Stimulated activated CD4-positive, alpha-beta T cell treated with anti-CD3 and anti-CD28 coated beads, Interleukin-2, amount 100 ng/mL, for 24 hours (primary cell): ENCODE results near the gene HGFAC.

Experiments
- DNase-seq, 2 donors: peaks; one replicate each; pipeline ENCODE4 v3.0.0-alpha.2; 2020

The HGFAC gene

DNA sequence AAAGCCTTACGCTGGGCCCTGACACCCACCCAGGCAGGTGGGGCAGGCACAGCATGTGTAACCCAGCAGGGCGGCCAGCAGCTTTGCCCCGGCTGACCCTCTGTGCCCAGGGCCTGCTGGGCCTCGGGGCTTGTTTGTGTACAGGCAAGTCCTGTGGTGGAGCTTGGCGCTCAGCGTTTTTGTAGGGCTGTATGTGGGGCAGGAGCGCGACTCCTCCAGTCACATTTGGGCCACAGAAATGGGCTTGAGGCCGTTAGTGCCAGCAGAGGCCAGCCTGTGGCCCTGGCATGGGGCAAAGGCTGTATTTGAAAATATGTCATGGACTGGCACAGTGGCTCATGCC is 14.7 kb upstream of the HGFAC start:
- DNase-seq, result no peak

DNA sequence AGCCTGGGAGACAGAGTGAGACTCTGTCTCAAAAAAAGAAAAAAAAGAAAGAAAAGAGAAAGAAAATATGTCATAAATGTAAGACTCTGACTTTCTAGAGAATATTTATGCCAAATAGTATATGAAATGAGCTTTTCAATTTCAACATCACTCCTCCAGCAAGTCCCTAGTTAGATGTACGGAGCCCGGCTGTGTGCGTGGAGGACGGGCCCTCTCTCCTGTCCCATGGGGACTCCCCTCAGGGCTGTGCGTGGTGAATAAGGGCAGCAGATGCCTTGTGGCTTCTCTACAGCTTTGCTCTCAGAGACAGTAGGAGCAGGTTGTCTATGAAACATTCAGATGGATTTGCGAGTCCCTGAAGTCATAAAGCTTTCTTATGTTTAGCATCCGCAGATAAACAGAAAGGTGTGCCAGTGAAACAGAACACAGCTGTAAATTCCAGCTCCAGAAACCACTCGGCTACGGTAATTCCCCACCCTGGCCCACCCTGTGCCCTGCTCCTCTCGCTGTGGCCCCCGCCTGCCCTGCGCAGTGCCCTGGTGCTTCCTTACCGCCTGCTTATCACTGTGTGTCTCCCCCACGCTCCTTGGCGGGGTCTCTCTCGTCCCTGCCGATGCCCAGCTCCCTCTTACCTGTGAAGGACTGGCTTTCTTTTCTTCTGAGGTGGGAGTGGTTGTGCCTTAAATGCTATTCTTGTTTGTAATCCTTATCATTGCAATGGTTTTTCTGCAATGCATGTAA is 13.9 kb upstream of the HGFAC start:
- no peak for DNase-seq

DNA sequence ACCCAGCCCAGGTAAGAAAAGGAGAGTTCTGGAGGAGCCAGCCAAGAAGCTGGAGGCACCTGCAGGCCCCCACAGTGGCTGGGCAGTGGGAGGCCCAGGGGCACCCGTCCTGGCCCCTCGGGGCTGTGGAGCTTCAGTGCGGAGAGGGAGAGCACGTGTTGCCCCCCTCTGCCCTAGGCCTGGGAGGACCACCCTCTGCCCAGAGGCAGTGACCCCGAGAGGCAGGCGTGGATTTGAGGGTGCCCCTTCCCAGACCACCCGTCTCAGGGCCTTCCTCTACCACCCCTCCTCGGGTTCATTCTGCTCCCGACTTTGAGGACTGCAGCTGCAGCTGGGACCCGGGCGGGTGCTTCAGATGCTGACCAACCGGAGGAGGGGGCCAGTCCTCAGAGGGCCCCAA is 12.1 kb upstream of the HGFAC start:
- no peak for DNase-seq

DNA sequence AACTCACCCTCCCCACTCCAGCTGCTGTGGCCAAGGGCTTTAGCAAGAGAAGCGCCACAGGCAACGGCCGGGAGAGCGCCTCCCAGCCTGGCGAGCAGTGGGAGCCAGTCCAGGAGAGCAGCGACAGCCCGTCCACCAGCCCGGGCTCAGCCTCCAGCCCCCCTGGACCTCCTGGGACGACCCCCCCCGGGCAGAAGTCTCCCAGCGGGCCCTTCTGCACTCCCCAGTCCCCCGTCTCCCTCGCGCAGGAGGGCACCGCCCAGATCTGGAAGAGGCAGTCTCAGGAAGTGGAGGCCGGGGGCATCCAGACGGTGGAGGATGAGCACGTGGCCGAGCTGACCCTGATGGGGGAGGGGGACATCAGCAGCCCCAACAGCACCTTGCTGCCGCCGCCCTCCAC is 11.2 kb upstream of the HGFAC start:
- no peak for DNase-seq

DNA sequence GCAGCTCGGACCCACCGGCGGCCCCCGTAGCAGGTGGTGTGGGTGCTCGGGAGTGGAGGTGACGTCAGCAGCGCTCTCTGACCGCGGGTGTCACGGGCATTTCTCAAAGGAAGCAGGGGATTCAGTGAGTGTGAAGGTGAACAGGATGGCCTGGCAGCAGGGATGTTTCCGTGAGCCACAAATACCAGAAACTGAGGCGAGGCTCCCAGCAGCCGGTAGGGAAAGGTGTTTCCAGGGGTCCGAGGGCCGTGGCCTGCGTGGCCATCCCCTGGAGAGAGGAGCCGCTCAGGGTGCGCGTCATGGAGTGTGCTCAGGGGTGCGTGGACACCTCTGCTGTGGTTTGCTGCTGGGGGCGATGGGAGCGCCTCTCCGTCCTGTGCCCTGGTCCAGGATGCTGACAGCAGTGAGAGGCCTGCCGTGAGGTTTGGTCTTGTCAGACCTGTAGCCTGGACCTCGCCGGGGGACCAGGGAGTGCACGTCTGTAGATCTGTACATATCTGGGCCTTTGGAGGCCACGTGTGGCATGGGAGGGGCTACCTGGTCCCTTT is 10.2 kb upstream of the HGFAC start:
- DNase-seq, result no peak

DNA sequence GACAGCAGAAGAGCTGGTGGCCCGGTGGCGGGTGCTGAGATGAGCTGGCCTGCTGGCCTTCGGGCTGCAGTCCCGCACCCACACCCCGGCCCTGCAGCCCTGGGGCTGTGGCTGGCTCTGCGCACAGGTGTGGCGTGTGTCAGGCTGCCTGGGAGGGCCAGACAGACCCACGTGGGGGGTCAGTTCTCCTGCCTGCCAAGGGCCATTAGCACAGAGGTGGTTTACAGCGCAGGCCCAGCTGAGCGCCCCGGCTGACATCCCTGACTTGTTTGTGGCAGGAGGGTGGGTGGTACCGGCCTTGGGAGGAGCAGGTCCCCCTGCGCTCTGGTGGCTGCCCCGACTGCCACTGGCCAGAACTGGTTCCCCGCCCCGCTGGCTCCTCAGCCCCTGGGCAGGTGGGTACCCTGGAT is 9.4 kb upstream of the HGFAC start:
- DNase-seq, result no peak

DNA sequence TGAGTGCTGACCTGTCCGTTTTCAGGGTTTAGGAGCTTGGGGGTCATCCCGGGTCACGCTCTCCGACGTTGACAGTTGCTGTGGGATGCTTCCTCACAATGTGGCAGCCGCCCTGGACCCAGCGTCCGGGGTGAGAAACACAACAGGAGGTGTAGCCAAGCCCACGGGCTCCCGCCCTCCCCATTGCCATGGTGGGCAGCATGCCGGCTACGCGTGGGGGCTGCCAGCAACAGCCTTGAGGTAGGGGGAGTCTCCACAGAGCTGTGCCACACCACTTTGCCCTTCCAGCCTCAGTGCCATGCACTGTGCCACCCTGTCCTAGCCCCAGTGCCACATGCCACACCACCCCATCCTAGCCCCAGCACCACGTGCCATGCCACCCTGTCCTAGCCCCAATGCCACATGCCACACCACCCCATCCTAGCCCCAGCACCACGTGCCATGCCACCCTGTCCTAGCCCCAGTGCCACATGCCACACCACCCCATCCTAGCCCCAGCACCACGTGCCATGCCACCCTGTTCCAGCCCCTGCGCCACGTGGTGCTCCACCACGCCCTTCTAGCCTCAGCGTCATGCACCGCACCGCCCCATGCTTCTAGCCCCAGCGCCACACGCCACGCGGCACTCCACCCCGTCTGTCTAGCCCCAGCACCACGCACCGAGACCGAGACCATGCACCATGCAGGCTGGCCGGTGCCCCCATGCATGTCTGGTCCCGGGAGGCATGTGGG is 8.5 kb upstream of the HGFAC start:
- no peak for DNase-seq

DNA sequence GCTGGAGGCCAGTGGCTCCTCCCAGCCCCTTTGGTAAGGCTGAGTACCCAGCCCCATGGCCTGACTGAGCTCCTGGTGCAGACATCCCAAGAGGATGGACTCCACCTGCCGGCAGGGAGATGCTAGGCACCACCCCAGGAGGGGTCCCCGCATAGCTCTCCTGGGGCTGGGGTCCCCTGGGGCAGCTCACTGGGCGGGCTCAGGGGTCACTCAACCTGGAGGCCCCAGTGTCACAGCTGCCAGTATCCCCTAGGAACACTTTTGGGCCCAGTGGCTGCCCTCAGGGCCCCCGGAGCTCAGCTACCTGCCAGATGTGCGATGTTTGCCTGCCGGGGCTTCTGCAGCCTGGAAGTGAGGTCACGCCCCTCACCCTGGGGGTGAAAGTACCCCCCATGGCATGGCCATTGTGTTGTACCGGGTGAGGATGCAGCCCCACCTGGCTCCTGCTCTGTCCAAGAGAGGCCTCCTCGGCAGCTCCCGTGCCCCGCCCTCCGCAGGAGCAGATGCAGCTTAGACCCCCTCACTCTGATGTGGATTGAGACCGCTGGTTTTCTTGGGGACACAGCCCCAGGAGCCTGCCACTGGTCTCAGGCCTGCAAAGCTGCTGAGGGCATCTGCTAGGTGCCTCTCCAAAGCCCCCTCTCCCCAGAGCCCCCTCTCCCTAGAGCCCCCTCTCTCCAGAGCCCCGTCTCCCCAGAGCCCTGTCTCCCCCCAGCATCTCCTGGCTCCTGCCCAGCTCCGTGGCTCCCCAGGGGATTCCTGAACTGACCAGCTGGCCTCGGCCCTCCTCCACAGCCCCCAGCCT is 6.7 kb upstream of the HGFAC start:
- DNase-seq, result no peak

DNA sequence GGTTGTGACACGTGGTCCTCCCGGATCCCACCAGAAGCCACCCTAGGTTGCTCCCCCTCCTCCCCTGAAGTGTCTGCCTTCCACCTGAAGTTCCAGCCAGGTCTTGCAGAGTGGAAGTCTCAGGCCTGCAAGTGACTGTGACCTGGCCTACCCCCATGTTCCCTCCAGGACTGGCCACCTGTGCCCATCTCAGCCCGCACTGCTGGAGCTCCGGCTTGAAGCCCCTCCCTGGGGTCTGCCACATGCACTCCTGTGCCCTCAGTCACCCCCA is 6.1 kb upstream of the HGFAC start:
- no peak for DNase-seq

DNA sequence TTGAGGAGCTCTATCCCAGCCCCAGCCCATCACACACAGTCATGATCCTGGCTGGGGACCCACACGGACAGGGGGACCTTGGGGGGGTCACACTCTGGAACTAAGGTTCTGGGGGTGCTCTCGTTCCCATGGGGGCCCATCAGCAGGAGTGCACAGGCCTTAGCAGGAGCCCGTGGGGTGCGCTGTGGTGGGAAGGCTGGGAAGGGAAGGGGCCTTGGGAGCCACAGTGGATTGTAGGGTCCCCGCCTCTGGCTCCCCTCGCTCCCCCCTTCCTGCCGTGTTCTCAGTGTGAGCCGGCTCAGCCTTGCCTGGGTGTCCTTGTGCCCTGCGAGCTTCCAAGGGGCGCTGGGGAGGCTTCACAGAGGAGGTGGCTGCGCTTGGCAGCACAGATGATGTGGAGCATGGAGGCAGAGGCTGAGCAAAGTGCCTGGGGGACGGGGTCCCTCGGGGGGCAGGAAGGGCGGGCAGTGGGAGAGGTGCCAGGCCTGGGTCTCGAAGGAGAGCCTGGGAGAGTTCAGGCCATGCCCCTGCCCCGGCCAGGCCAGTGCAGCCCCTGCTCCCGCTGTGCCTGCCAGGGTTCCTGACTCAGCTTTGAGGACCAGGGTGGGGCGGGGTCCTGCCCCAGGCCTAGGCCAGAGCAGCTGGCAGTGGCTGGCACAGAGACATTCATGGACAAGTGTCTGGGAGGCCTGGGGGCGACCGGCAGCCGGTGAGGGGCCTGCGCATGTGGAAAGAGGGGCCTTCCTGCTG is 5.5 kb upstream of the HGFAC start:
- no peak for DNase-seq

DNA sequence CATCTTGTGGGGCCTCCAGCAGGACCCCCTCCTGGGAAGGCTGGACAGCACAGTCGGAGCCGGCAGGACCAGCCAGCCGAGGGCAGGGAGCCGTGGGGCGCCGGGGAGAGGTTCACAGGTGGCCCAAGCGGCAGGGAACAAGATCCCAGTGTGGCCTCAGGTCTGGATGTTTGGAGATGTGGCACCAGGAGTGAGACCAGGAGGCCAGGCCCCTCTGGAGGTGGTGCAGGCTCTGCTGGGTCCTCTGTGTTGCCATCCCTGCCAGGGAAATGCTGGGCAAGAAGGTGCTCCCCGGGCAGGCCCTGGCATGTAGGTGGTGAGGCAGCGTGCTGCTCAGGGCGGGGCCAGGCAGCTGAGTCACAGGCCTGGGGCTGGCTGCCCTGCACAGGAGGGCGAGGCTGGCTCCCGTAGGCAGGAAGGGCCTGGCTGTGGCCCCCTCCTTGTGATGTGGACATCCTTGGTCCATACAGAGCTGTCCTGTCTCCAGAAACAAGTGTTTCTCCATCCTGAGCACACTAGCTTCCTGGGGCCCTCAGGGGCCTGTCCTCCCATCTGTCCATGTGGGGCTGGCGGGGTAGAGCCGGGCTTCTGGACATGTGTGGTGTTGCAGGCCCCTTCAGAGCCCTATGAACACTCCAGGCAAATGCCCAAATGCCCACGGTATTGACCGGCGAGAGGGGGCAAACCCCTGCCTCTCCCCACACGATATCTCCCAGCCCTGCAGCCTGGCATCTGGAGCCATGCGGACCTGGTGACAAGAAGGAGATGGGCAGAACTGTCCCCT is 4.8 kb upstream of the HGFAC start:
- peak in 1 of 2 donors; percentile 22 for DNase-seq

DNA sequence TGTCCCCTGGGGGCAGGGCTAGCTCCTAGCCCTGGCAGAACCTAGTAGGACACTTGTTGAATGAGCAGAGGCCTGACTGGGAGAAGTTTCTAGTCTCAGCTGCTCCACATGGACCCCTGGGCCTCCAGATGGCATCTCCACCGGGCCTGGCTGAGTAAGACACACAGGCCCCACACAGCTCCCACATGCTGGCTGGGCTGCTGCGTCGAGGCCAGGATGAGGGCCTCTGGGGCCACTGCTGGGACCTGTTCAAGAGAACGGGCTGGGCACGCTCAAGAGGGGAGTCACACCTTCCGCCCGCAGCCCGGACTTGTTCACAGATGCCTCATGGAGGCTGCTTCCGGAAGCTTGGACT is 4.2 kb upstream of the HGFAC start:
- DNase-seq, result no peak

DNA sequence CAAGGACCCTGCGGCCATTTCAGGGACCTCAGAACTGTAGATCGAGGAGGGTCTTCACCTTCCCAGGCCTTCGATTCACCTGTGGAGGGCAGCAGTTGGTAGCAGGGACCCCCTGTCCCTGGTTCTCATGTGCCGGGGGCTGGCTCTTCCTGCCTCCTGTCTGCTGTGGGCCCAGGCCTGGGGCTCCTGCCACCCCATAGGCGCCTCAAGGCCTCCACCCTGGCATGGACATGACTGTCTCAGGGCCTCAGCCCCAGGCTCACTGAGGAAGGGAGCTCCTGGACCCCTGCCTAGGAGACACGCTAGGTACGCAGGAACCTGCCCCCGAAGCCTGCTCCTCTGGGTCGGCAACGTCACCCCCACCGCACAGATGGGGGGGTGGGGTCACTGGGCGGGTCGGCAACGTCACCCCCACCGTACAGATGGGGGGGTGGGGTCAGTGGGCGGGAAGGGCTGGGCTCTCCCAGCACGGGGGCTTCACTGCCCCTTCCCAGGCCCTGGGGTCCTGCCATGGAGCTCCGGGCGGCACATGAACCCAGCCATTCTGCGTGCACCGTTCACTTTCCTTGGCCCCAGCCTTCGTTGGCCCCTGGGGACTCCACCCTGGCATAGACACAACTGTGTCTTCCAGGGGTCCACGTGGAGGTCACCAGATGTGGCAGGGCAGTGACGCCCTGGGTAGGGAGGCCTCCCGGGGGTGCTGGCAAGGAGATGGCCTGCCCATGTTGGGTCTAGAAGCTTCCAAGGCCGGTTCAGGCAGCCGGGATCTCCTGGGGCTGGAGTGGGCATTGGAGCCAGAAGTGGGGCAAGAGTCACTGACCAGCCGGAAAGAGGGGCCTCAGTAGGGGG is 3.5 kb upstream of the HGFAC start:
- no peak for DNase-seq

DNA sequence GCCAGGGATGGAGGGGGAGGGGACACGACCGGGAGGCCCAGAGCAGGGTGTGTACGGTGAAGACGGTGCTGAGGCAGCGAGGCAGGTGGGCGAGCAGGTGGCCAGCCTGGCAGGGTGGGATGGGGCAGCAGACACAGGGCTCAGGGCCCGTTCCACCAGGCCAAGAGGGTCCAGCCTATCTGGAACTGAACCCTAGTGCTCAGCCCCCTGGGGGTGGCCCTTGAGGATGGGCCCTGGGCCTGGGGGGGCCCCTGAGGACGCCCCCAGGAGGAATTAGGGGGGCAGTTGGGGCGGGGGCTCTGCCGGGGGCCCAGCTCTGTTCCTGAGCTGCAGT is 3.0 kb upstream of the HGFAC start:
- no peak for DNase-seq

DNA sequence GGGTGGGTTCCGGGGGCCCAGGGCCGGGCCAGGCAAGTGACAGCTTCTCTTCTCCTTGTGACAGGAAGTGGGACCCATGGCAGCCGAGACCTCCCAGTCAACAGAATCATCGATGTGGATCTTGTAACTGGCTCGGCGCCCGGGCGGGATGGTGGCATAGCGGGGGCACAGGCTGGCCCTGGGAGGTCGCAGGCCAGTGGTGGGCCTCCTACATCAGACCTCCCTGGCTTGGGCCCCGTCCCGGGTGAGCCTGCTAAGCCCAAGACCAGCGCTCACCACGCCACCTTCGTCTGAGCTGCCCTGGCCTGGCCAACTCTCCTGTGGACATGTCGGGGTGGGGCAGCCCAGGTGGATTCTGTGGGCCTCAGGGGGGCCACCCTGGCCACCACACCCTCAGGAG is 2.4 kb upstream of the HGFAC start:
- no peak for DNase-seq

DNA sequence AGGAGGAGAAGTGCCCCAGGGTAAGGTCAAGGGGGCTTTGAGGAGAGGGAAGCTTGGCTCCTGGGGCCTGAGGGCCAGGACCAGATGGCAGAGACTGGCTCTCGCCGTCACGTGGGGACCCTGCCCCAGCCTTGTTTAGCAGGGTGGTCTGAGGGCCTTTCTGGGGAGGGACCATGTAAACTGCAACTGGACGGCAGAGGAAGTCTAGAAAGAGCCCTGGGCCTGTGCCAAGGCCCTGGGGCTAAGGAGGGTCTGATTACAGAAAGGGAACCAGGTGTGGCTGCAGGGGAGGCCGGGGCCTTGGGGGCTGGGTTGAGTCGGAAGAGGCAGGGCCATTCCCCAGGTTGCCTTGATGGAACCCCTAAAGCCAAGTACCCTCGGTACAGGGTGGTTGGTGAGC is 1.8 kb upstream of the HGFAC start:
- no peak for DNase-seq

DNA sequence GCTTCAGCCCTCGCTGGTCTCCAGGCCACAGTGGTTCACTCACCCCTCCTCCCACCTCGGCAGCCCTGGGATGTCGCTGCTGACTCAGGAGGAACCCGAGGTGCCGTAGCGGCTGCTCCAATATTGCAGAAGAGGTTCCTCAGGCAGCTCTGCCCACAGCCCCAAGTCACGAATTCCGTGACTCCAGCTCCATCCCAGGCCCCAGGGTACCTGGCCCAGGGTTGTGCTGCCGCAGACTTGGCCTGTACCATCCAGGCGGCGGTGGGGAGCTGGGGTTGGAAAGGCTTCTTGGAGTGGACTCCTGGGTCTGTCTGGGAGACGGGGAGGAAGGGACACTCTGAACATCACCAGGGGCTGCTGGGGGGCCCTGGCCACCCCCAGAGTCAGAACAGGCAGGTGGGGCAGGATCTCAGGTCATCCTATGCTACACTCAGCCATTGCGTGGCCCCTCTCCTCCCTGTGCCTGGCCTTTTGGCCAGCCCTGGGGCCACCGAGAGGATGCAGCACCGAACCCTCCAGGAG is 728 bp upstream of the HGFAC start:
- DNase-seq, result no peak

DNA sequence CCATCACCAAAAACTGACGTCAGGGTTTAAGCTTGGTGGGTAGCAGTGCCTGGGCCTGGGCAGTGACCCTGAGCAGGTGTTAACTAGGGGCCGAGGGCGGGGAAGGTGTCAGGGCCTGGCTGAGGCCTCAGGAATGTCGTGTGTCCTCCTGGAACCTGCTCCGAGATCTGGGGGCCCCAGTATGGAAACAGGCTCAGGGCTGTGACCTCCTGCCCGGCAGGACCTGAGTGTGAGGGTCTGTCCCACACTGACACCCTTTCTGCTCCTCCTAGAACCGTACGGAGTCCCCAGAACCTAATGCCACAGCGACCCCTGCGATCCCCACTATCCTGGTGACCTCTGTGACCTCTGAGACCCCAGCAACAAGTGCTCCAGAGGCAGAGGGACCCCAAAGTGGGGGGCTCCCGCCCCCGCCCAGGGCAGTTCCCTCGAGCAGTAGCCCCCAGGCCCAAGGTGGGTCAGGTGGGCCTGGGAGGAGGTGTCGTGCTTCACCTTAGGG is 741 bp downstream of the HGFAC start:
- no peak for DNase-seq

DNA sequence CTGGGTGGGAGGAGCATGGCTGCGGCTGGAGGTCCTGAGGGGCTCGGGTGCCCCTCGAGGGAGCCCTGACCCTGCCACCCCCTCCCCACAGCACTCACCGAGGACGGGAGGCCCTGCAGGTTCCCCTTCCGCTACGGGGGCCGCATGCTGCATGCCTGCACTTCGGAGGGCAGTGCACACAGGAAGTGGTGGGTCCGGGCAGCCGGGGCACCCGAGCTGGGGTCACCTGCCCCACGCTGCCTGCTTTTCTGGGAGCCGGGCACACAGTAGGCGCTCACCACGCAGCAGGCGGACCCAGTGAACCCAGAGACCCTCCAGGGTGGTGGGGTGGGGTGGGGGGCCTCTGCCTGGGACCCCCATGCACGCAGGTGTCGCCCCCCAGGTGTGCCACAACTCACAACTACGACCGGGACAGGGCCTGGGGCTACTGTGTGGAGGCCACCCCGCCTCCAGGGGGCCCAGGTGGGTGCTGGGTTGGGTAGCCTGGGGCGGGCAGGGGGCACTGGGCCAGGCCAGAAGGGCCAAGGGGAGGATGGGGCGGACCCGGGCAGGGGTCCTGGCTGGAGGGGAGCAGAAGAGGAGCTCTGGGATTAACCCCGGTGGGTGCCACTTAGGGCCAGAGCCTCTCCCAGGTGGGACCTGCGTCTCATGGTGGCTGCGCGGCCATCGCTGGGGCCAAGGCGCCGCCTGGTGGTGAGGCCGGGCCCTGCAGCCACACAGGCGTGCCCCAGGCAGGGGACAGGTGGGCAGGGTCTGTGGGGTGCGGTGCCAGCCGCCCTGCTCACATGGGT is 1.4 kb downstream of the HGFAC start:
- peak; percentile 71 to 77 for DNase-seq

DNA sequence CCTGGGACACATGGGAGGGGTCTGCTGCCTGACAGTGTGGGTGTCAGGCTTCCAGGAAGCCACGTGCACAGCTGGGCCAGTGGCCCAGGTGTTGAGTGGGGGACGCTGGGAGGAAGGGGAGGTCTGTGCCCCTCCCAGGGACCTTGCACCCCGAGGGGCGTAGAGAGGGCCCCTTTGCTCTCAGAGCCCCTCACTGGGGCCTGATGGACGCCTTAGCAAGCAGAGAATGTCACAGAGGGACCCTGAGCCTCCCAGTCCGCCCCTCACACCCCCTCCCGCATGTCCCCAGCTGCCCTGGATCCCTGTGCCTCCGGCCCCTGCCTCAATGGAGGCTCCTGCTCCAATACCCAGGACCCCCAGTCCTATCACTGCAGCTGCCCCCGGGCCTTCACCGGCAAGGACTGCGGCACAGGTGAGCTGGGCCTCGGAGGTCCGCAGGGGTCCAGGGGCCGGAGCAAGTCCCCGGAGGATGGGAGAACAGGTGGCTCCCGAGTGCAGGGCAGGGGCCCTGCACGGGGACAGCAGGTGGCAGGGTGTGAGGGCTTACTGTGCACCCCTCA is 2.1 kb downstream of the HGFAC start:
- DNase-seq, result no peak
